GM12875 (cell line): Measurements from ENCODE around the gene P4HTM.

ENCODE experiments used
- H3K4me3 ChIP-seq: one replicate; pipeline ENCODE4 v1.5.1; 2011; ENCODE audit warnings: low read depth, low read length, control low read depth
- CTCF ChIP-seq: IDR thresholded peaks from 2 replicates; pipeline ENCODE4 v1.5.1; 2011; ENCODE audit warnings: low read depth, mild to moderate bottlenecking, control low read depth, inconsistent platforms, low read length, moderate library complexity, borderline replicate concordance; ENCODE audit not compliant: insufficient read depth

P4HTM gene

GRCh38 chr3:49025793-49026520, 35.9 kb downstream of the P4HTM start:
- H3K4me3 ChIP-seq: no peak overlapping the region
- no peak for TF ChIP-seq CTCF

GRCh38 chr3:49026536-49026935, 36.5 kb downstream of the P4HTM start:
- no peak overlapping the region for H3K4me3 ChIP-seq
- no peak for TF ChIP-seq CTCF

DNA sequence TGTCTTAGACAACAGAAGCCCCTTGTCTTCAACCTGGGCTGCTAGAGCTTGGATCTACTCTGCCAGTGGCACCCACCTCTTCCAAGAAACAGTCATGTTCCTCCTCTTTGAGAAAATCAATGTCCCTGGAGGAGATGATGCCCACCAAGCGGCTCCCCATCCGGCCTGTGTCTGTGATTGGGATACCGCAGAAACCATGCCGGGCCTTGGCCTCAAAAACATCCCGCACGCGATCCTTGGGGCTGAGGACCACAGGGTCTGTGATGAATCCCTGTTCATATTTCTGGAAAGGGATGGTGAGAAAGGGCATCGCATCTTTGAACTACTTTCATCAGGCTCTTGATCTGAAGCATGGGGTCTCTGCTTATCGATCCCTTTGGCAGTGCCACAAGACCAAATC, 37.6 kb downstream of the P4HTM start:
- TF ChIP-seq CTCF: no peak
- no peak overlapping the region for H3K4me3 ChIP-seq

- TF ChIP-seq CTCF: no peak
- peak overlapping the region; percentile 77 for H3K4me3 ChIP-seq
Observed at GRCh38 chr3:49028298-49028672, 38.2 kb downstream of the P4HTM start.

DNA sequence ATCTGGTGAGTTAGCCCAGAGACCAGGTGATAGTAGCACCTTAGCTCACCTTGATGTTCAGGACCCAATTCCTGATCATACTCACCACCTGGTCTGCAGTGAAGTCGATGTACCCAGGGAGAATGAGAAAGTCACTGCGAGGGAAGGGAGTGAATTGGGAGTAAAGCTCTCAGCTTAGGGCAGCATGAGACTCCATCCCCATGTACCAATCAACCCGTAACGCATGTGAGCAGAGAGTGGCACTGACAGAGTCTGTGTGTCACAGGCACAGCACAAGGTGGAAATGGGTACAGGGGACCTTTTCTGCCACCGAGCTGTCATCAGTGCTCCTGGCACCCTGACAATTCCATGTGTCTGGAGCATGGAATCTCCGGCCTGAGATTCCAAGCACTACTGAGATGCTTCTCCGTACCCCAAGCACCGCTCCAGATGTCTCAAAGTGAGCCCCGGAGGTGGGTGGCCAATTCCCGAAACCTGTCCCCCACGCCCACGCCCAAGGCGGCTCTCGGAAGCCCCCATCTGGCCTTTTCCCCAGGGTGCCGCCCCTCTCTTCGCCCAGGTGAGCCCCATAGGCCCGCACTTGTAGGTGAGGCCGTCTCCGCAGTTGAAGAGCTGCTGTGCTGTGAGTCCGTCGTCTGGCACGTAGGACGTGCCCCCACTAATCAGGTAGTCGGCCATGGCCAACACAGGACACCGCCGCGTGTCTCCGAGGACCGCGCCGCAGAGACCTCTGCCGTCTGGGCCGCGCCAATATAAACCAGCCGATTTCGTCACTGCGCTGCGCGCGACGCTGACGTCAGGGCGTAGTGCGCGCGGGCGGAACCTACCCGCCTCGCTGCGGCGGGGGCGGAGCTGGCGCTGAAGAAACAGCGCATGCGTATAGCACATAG, 38.9 kb downstream of the P4HTM start, which contains the start of gene IMPDH2:
TSS of gene IMPDH2 (minus strand) at position 726 of the 890 bp plus-strand sequence. CDS start at position 678, 48 bp downstream.
- TF ChIP-seq CTCF: 0 out of 2 replicates have a peak, but pooled peaks have one; percentile 3
- H3K4me3 ChIP-seq: peak within 1 kb of the TSS; percentile 77

- TF ChIP-seq CTCF: no peak
- no peak overlapping the region for H3K4me3 ChIP-seq
Observed at GRCh38 chr3:49029563-49029884, 39.5 kb downstream of the P4HTM start.
